Panc1 (cell line): ENCODE results near the gene BRF1. TPM values are rescaled to one million over a fixed set of nuclear protein-coding genes. Genes with fewer than 3 reads are reported as not detected.

ENCODE experiments used
- ATAC-seq: fragments of 200-7000 bp; cut with Tn5 transposase; 2 replicates; pipeline ENCODE4 v1.9.1; 2020; ENCODE audit warnings: mild to moderate bottlenecking, moderate library complexity
- BruUV-seq: library from RNA; stranded (reverse); fragments of 400-500 nt; replicated peaks from 2 replicates; lab custom pipeline; 2021; lab: Mats Ljungman, UMichigan
- CTCF ChIA-PET: fragments of 300-600 bp; sonication (Branson Sonifier 250); formaldehyde crosslinking; loops from one replicate; lab custom pipeline; 2022; ENCODE audit warnings: antibody characterized with exemption; lab: Charles Lee
- POLR2A ChIA-PET: fragments of 300-600 bp; sonication (Branson Sonifier 250); formaldehyde crosslinking; loops from one replicate; lab custom pipeline; 2022; ENCODE audit warnings: antibody characterized with exemption; lab: Charles Lee
- DNase-seq: peaks from one replicate; pipeline ENCODE4 v3.0.0-alpha.2; 2010; ENCODE audit warnings: low read depth, low spot score
- H3K27ac ChIP-seq: 2 replicates; pipeline ENCODE4 v1.5.1; 2011; ENCODE audit warnings: mild to moderate bottlenecking, low read length, inconsistent platforms
- H3K27me3 ChIP-seq: fragments of 200-500 bp; sonication (Bioruptor generic); 2 replicates; pipeline ENCODE4 v1.6.0; 2014; ENCODE audit warnings: low read length, inconsistent platforms; ENCODE audit not compliant: control insufficient read depth, insufficient read depth
- H3K36me3 ChIP-seq: fragments of 200-500 bp; sonication (Bioruptor generic); 2 replicates; pipeline ENCODE4 v1.5.1; 2014; ENCODE audit warnings: inconsistent platforms, mild to moderate bottlenecking, low read length, moderate library complexity; ENCODE audit not compliant: control insufficient read depth, insufficient read depth
- H3K4me1 ChIP-seq: 2 replicates; pipeline ENCODE4 v1.5.1; 2011; ENCODE audit warnings: inconsistent platforms, mild to moderate bottlenecking, low read length, moderate library complexity; ENCODE audit not compliant: control insufficient read depth, insufficient read depth
- H3K4me3 ChIP-seq, 2 experiments: 2 replicates each; pipeline ENCODE4 v1.5.1; 2011 to 2012; ENCODE audit warnings: low read depth in 2 of 2, low read length in 2 of 2, mild to moderate bottlenecking in 2 of 2, inconsistent platforms in 1 of 2, moderate library complexity in 1 of 2
- H3K9me3 ChIP-seq: fragments of 200-500 bp; sonication (Bioruptor generic); 2 replicates; pipeline ENCODE4 v1.5.1; 2014; ENCODE audit warnings: low read depth, mild to moderate bottlenecking, inconsistent platforms, low read length, moderate library complexity; ENCODE audit not compliant: control insufficient read depth, insufficient read depth
- POLR2AphosphoS5 ChIP-seq: IDR thresholded peaks from 2 replicates; pipeline ENCODE4 v1.6.1; 2012; ENCODE audit warnings: mild to moderate bottlenecking, low read depth, low read length, moderate library complexity
- SIN3A ChIP-seq: IDR thresholded peaks from 2 replicates; pipeline ENCODE4 v1.6.1; 2012; ENCODE audit warnings: low read depth, mild to moderate bottlenecking, low read length, moderate library complexity, borderline replicate concordance; ENCODE audit not compliant: insufficient read depth
- TCF7L2 ChIP-seq: IDR thresholded peaks from 2 replicates; pipeline ENCODE4 v1.6.1; 2011; ENCODE audit warnings: mild to moderate bottlenecking, low read depth, low read length, inconsistent platforms
- in situ Hi-C: cut with HindIII; loops from 2 replicates; pipeline ENCODE4 v1.10.0; 2016; ENCODE audit warnings: low sequenced_read_pairs, low pct_unique_long_range_greater_than_20kb
- intact Hi-C: fragments of 100-400 bp; cut with micrococcal nuclease; formaldehyde crosslinking; loops from one replicate; pipeline ENCODE4 v1.10.0; 2022; ENCODE audit not compliant: unreplicated experiment
- total RNA-seq: library from RNA; stranded (reverse); gene quantifications from one replicate; pipeline ENCODE4 v1.2.1, GENCODE V29; 2021; ENCODE audit not compliant: unreplicated experiment
- TF ChIP-seq, protein P1 (sequence below), 2 experiments: IDR thresholded peaks; 2 replicates each; pipeline ENCODE4 v1.6.1; 2011 to 2012; ENCODE audit warnings: low read depth in 2 of 2, control low read depth in 1 of 2, low read length in 1 of 2, mild to moderate bottlenecking in 1 of 2, moderate library complexity in 1 of 2; ENCODE audit not compliant: insufficient read depth in 1 of 2
- TF ChIP-seq, protein P2 (sequence below): fragments of 450-650 bp; IDR thresholded peaks from 2 replicates; pipeline ENCODE4 v1.5.1; 2017; ENCODE audit warnings: mild to moderate bottlenecking

Gene BRF1
- total RNA-seq, 1 experiment from 2014 or later = 25.0 TPM

DNA sequence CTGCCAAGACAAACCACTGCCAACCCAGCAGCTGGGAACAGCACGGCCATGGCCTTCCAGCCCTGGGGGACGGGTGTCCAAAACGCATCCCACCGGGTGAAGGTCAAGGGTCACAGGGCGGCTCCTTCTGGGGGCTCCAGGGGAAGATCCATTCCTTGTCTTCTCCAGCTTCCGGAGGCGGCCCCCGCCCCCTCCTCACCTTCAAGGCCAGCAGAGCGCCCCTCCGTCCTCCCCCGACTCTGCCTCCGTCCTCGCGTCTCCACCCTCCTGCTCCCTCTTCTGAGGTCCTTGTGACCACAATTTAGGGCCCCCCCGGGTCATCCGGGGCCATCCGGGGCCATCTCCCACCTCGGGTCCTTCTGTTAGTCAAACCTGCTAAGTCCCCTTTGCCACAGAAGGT is 115.8 kb downstream of the BRF1 start:
- ChIA-PET POLR2A (no interaction called here), CTCF (interaction anchor here (0.6 kb wide), 2 partner anchors 90 to 289 kb away, joined by 3 to 9 read pairs; no protein-coding TSS in a partner anchor)
- H3K9me3 ChIP-seq = no peaks in the 10 kb centered on the region
- H3K36me3 ChIP-seq = no peaks in the 10 kb centered on the region
- TF ChIP-seq SIN3A = no peak
- TF ChIP-seq, protein P1, sequence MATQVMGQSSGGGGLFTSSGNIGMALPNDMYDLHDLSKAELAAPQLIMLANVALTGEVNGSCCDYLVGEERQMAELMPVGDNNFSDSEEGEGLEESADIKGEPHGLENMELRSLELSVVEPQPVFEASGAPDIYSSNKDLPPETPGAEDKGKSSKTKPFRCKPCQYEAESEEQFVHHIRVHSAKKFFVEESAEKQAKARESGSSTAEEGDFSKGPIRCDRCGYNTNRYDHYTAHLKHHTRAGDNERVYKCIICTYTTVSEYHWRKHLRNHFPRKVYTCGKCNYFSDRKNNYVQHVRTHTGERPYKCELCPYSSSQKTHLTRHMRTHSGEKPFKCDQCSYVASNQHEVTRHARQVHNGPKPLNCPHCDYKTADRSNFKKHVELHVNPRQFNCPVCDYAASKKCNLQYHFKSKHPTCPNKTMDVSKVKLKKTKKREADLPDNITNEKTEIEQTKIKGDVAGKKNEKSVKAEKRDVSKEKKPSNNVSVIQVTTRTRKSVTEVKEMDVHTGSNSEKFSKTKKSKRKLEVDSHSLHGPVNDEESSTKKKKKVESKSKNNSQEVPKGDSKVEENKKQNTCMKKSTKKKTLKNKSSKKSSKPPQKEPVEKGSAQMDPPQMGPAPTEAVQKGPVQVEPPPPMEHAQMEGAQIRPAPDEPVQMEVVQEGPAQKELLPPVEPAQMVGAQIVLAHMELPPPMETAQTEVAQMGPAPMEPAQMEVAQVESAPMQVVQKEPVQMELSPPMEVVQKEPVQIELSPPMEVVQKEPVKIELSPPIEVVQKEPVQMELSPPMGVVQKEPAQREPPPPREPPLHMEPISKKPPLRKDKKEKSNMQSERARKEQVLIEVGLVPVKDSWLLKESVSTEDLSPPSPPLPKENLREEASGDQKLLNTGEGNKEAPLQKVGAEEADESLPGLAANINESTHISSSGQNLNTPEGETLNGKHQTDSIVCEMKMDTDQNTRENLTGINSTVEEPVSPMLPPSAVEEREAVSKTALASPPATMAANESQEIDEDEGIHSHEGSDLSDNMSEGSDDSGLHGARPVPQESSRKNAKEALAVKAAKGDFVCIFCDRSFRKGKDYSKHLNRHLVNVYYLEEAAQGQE (IDR thresholded peaks at IDR 0.05; ENCODE audit: insufficient read depth in 1 of 2, low read depth in 2 of 2, low read length in 1 of 2) = no peak
- TF ChIP-seq, protein P2, sequence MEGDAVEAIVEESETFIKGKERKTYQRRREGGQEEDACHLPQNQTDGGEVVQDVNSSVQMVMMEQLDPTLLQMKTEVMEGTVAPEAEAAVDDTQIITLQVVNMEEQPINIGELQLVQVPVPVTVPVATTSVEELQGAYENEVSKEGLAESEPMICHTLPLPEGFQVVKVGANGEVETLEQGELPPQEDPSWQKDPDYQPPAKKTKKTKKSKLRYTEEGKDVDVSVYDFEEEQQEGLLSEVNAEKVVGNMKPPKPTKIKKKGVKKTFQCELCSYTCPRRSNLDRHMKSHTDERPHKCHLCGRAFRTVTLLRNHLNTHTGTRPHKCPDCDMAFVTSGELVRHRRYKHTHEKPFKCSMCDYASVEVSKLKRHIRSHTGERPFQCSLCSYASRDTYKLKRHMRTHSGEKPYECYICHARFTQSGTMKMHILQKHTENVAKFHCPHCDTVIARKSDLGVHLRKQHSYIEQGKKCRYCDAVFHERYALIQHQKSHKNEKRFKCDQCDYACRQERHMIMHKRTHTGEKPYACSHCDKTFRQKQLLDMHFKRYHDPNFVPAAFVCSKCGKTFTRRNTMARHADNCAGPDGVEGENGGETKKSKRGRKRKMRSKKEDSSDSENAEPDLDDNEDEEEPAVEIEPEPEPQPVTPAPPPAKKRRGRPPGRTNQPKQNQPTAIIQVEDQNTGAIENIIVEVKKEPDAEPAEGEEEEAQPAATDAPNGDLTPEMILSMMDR = no peak
- TF ChIP-seq POLR2AphosphoS5 = no peak
- TF ChIP-seq TCF7L2 = no peak
- H3K4me1 ChIP-seq = no peaks in the 10 kb centered on the region
- ATAC-seq (no peak), DNase-seq (no peak)
- BruUV-seq = no TSS peak
- no peaks in the 10 kb centered on the region for H3K27me3 ChIP-seq
- intact Hi-C loops = no loop called here
- in situ Hi-C loops = no loop called here
- no peak overlapping the region for H3K27ac ChIP-seq
- H3K4me3 ChIP-seq = no peak overlapping the region

- no peaks in the 10 kb centered on the region for H3K36me3 ChIP-seq
- DNase-seq = no peak
- TF ChIP-seq, protein P2 = no peak
- TF ChIP-seq TCF7L2 (no peak), POLR2AphosphoS5 (no peak), SIN3A (no peak)
- TF ChIP-seq, protein P1 (IDR thresholded peaks at IDR 0.05; ENCODE audit: insufficient read depth in 1 of 2, low read depth in 2 of 2, low read length in 1 of 2) = no peak
- ChIA-PET POLR2A (no interaction called here), CTCF (interaction anchor here (0.6 kb wide), 1 partner anchor 91 kb away, joined by 3 read pairs; no protein-coding TSS in a partner anchor)
- H3K27ac ChIP-seq = no peak overlapping the region
- no peak for ATAC-seq
- BruUV-seq = no TSS peak
- intact Hi-C loops = no loop called here
- H3K9me3 ChIP-seq = no peaks in the 10 kb centered on the region
- H3K4me1 ChIP-seq = no peaks in the 10 kb centered on the region; the same call in 1 of the 2 replicates
- no peaks in the 10 kb centered on the region for H3K27me3 ChIP-seq
- in situ Hi-C loops = no loop called here
- no peak overlapping the region for H3K4me3 ChIP-seq
These were observed 116.3 kb downstream of the BRF1 start for GRCh38 chr14:105184461-105184860.
